ENCODE data around the gene UBN1.

The UBN1 gene

DNA sequence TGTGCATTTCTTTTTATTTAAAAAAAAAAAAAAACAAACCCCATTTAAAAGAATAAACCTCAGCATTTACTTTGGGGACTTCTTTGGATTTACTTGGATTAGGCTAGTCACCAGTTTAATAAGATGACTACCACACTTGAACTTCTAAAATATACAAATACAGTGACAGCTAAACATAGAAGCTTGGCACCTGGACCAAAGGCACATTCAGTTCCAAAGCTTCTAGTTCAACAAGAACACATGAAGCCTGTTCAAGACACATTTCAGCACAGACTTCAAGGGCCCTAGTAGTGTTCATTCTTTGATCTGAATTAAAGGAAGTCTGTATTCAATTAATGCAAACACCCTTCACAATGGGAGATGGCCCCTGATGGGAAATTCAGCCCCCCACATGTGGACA lies 33.2 kb upstream of the UBN1 start:
- H3K27ac ChIP-seq (ENCODE audit: extremely low read depth, low read depth, low read length): no peak overlapping the region
- H3K36me3 ChIP-seq (ENCODE audit: control insufficient read depth in 2 of 2, insufficient read depth in 1 of 2, low read length in 2 of 2): peaks cover 27 to 71% of the 10 kb centered on the region in 2 experiments; a peak in 2 of 3 replicates
- no peak overlapping the region for H3K4me3 ChIP-seq (ENCODE audit: low read depth, low read length)
- H3K9me3 ChIP-seq (ENCODE audit: control insufficient read depth, insufficient read depth, low read depth, low read length): no peaks in the 10 kb centered on the region
- CTCF ChIA-PET: interaction anchor here (0.6 kb wide), 1 partner anchor 954 kb away, joined by 4 read pairs; no protein-coding TSS in a partner anchor
- H3K4me1 ChIP-seq (ENCODE audit: control insufficient read depth, insufficient read depth, low read length): no peaks in the 10 kb centered on the region
- POLR2A ChIA-PET: no interaction called here
- TF ChIP-seq ZNF350 (tag by site-specific recombination; IDR thresholded peaks at IDR 0.05) (no peak), ZNF274 (IDR thresholded peaks at IDR 0.05; ENCODE audit: low read length) (no peak), ZNF274 (tag by site-specific recombination; IDR thresholded peaks at IDR 0.05; ENCODE audit: borderline replicate concordance) (no peak), ZNF571 (tag by site-specific recombination; IDR thresholded peaks at IDR 0.05) (no peak), SP7 (tag by site-specific recombination; IDR thresholded peaks at IDR 0.05) (no peak), KLF8 (tag by site-specific recombination; IDR thresholded peaks at IDR 0.05) (no peak), ZNF148 (tag by site-specific recombination; IDR thresholded peaks at IDR 0.05; ENCODE audit: borderline replicate concordance) (no peak)

DNA sequence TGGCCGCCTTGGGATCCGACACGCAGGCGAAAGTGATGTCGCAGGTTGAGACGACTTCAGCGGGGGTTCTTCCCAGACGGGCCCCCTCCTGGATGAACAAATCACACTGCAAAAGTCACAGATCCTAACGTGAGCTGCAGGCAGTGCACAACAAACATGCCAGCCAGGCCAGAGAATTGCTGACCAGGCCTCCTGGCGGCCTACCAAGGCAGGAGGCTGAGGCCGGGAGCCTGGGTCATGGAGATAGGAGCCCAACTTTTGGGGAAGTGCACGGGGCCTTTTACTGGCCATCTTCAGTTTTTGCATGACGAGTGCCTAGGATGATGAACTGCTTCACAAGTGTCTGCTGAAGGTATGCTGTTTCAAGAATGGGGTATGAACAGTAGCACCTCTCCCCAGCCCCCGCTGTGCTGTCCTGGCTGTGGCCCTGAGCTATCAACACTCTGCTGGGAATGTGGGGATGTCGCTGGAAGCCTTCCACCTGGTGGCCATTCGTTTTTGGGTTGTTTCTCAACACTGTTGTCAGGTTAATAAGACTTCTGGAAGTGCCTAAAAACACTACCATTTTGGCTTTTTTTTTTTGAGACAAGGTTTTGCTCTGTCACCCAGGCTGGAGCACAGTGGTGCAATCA lies 32.6 kb upstream of the UBN1 start:
- CTCF ChIA-PET: no interaction called here
- H3K9me3 ChIP-seq (ENCODE audit: control insufficient read depth, insufficient read depth, low read depth, low read length): no peaks in the 10 kb centered on the region
- H3K36me3 ChIP-seq (ENCODE audit: control insufficient read depth in 2 of 2, insufficient read depth in 1 of 2, low read length in 2 of 2): peaks cover 26 to 73% of the 10 kb centered on the region in 2 experiments; a peak in 2 of 3 replicates
- H3K4me1 ChIP-seq (ENCODE audit: control insufficient read depth, insufficient read depth, low read length): no peaks in the 10 kb centered on the region
- POLR2A ChIA-PET: interaction anchor here (0.7 kb wide), 1 partner anchor 17 kb away, joined by 3 read pairs; no protein-coding TSS in a partner anchor
- H3K4me3 ChIP-seq (ENCODE audit: low read depth, low read length): no peak overlapping the region
- no peak overlapping the region for H3K27ac ChIP-seq (ENCODE audit: extremely low read depth, low read depth, low read length)
- TF ChIP-seq ZNF837 (tag by site-specific recombination; IDR thresholded peaks at IDR 0.05): no peak
- no peak for TF ChIP-seq ZNF175 (tag by site-specific recombination; IDR thresholded peaks at IDR 0.05)
- no peak for TF ChIP-seq ZNF623 (tag by site-specific recombination; IDR thresholded peaks at IDR 0.05)
- no peak for TF ChIP-seq ZBTB6 (tag by site-specific recombination; IDR thresholded peaks at IDR 0.05)
- no peak for TF ChIP-seq ZNF514 (tag by site-specific recombination; IDR thresholded peaks at IDR 0.05)
- no peak for TF ChIP-seq ZXDB (tag by site-specific recombination; IDR thresholded peaks at IDR 0.05)
- TF ChIP-seq ZNF211 (tag by site-specific recombination; IDR thresholded peaks at IDR 0.05; ENCODE audit: low read depth): no peak
- TF ChIP-seq, protein P1, sequence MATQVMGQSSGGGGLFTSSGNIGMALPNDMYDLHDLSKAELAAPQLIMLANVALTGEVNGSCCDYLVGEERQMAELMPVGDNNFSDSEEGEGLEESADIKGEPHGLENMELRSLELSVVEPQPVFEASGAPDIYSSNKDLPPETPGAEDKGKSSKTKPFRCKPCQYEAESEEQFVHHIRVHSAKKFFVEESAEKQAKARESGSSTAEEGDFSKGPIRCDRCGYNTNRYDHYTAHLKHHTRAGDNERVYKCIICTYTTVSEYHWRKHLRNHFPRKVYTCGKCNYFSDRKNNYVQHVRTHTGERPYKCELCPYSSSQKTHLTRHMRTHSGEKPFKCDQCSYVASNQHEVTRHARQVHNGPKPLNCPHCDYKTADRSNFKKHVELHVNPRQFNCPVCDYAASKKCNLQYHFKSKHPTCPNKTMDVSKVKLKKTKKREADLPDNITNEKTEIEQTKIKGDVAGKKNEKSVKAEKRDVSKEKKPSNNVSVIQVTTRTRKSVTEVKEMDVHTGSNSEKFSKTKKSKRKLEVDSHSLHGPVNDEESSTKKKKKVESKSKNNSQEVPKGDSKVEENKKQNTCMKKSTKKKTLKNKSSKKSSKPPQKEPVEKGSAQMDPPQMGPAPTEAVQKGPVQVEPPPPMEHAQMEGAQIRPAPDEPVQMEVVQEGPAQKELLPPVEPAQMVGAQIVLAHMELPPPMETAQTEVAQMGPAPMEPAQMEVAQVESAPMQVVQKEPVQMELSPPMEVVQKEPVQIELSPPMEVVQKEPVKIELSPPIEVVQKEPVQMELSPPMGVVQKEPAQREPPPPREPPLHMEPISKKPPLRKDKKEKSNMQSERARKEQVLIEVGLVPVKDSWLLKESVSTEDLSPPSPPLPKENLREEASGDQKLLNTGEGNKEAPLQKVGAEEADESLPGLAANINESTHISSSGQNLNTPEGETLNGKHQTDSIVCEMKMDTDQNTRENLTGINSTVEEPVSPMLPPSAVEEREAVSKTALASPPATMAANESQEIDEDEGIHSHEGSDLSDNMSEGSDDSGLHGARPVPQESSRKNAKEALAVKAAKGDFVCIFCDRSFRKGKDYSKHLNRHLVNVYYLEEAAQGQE (tag by site-specific recombination; IDR thresholded peaks at IDR 0.05): no peak
- TF ChIP-seq ZNF155 (tag by site-specific recombination; IDR thresholded peaks at IDR 0.05): no peak
- TF ChIP-seq KLF7 (tag by site-specific recombination; IDR thresholded peaks at IDR 0.05; ENCODE audit: borderline replicate concordance): no peak
- TF ChIP-seq, protein P2, sequence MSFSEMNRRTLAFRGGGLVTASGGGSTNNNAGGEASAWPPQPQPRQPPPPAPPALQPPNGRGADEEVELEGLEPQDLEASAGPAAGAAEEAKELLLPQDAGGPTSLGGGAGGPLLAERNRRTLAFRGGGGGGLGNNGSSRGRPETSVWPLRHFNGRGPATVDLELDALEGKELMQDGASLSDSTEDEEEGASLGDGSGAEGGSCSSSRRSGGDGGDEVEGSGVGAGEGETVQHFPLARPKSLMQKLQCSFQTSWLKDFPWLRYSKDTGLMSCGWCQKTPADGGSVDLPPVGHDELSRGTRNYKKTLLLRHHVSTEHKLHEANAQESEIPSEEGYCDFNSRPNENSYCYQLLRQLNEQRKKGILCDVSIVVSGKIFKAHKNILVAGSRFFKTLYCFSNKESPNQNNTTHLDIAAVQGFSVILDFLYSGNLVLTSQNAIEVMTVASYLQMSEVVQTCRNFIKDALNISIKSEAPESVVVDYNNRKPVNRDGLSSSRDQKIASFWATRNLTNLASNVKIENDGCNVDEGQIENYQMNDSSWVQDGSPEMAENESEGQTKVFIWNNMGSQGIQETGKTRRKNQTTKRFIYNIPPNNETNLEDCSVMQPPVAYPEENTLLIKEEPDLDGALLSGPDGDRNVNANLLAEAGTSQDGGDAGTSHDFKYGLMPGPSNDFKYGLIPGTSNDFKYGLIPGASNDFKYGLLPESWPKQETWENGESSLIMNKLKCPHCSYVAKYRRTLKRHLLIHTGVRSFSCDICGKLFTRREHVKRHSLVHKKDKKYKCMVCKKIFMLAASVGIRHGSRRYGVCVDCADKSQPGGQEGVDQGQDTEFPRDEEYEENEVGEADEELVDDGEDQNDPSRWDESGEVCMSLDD (tag by site-specific recombination; IDR thresholded peaks at IDR 0.05): no peak
- no peak for TF ChIP-seq IKZF3 (tag by site-specific recombination; IDR thresholded peaks at IDR 0.05)
- TF ChIP-seq PATZ1 (tag by site-specific recombination; IDR thresholded peaks at IDR 0.05): no peak
- TF ChIP-seq ZNF48 (tag by site-specific recombination; IDR thresholded peaks at IDR 0.05): no peak

Data from HEK293 (cell line).